NCI-H1105 (cell line): ENCODE results near the gene TALDO1.
A peak's percentile ranks its signal among the peaks of the same experiment; 100 is the strongest.

Experiments used
- DNase-seq: peaks from one replicate; lab custom pipeline; 2025; lab: John Stamatoyannopoulos, UW

The TALDO1 gene

GRCh38 chr11:769887-770641 is 22.8 kb downstream of the TALDO1 start:
- DNase-seq = no peak

GRCh38 chr11:770642-771616 is 23.7 kb downstream of the TALDO1 start:
- DNase-seq = no peak

GRCh38 chr11:771617-772204 is 24.4 kb downstream of the TALDO1 start:
- DNase-seq = no peak

GRCh38 chr11:772429-773390 is 25.4 kb downstream of the TALDO1 start:
- DNase-seq = no peak

- DNase-seq = no peak
Measured at GRCh38 chr11:773425-773824, 26.2 kb downstream of the TALDO1 start.

- DNase-seq = no peak
Measured at GRCh38 chr11:773830-774229, 26.6 kb downstream of the TALDO1 start.

- no peak for DNase-seq
Measured at GRCh38 chr11:774873-775592, 27.8 kb downstream of the TALDO1 start.

- no peak for DNase-seq
Measured at GRCh38 chr11:776263-776560, 28.9 kb downstream of the TALDO1 start.

GRCh38 chr11:776561-777287 is 29.5 kb downstream of the TALDO1 start:
- peak; percentile 38 for DNase-seq

GRCh38 chr11:777288-778255 is 30.3 kb downstream of the TALDO1 start, which contains the start of gene GATD1:
Gene GATD1 (minus strand): TSS chr11:777487. CDS start chr11:777462, 25 bp downstream.
- DNase-seq = peak; percentile 81

- no peak for DNase-seq
Measured at GRCh38 chr11:778976-779954, 32.0 kb downstream of the TALDO1 start.

GRCh38 chr11:779955-780532 is 32.8 kb downstream of the TALDO1 start:
- no peak for DNase-seq

- DNase-seq = no peak
Measured at GRCh38 chr11:782264-783174, 35.3 kb downstream of the TALDO1 start.

GRCh38 chr11:783581-784015 is 36.3 kb downstream of the TALDO1 start:
- DNase-seq = peak; percentile 63

- DNase-seq = no peak
Measured at GRCh38 chr11:786235-787083, 39.2 kb downstream of the TALDO1 start.
